ENCODE measurements around the gene TBC1D22A. TPM values are rescaled to one million over a fixed set of nuclear protein-coding genes. Genes with fewer than 3 reads are reported as not detected.

TBC1D22A gene
- total and polyA plus RNA-seq, 10 of the 15 experiments (the other 5 are each of a cell fraction or from before 2014, with no cell fraction given), result 0.63 to 44.7 (median 27.4) TPM

GRCh38 chr22:47159592-47159991, 397.1 kb downstream of the TBC1D22A start:
- Histone ChIP-seq H3K27me3 (replicated peaks in 1 of 2; ENCODE audit: control insufficient read depth in 2 of 2, insufficient read depth in 2 of 2, low read length in 1 of 2) (no peaks in the 10 kb centered on the region), H3K9ac (ENCODE audit: control insufficient read depth, insufficient read depth, low read length) (no peak overlapping the region), H2AFZ (ENCODE audit: control insufficient read depth, low read depth, low read length) (no peak overlapping the region), H3K4me2 (ENCODE audit: control insufficient read depth, insufficient read depth) (no peak overlapping the region), H3K4me1 (ENCODE audit: control insufficient read depth, insufficient read depth, low read length) (no peaks in the 10 kb centered on the region), H4K20me1 (ENCODE audit: control insufficient read depth, insufficient read depth) (no peaks in the 10 kb centered on the region), H3K9me3 (replicated peaks; ENCODE audit: control insufficient read depth, insufficient read depth, low read length) (no peaks in the 10 kb centered on the region), H3K4me3 (no peak overlapping the region), H3K36me3 (ENCODE audit: control insufficient read depth in 2 of 2, insufficient read depth in 2 of 2, low read length in 1 of 2) (peaks cover 3 to 8% of the 10 kb centered on the region in 2 experiments), H3K27ac (ENCODE audit: control insufficient read depth, insufficient read depth) (no peak overlapping the region), H3K79me2 (ENCODE audit: control insufficient read depth, insufficient read depth, low read length) (no peaks in the 10 kb centered on the region)
- in situ Hi-C loops (cut with MboI), result no loop called here
- DNase-seq (ENCODE audit: low read depth, low spot score) (no peak), FAIRE-seq (no peak), ATAC-seq (no peak)
- no peak for TF ChIP-seq TAF1 (IDR thresholded peaks at IDR 0.05; ENCODE audit: borderline replicate concordance, low read depth, low read length)
- TF ChIP-seq NR2C2 (IDR thresholded peaks at IDR 0.05; ENCODE audit: borderline replicate concordance, control insufficient read depth, insufficient read length, low read depth), result no peak
- no peak for TF ChIP-seq BCL3 (IDR thresholded peaks at IDR 0.05; ENCODE audit: borderline replicate concordance, insufficient read depth, low read depth, low read length, poor library complexity, severe bottlenecking)
- no peak for TF ChIP-seq MEF2B (IDR thresholded peaks at IDR 0.05; ENCODE audit: partially characterized antibody, poor library complexity, severe bottlenecking)
- TF ChIP-seq FOS (IDR thresholded peaks at IDR 0.05; ENCODE audit: borderline replicate concordance, extremely low read depth, insufficient read length), result no peak
- no peak for TF ChIP-seq SREBF1 (IDR thresholded peaks at IDR 0.05; ENCODE audit: low read length)
- no peak for TF ChIP-seq IRF3 (IDR thresholded peaks at IDR 0.05)
- TF ChIP-seq MXI1 (IDR thresholded peaks at IDR 0.05; ENCODE audit: low read depth, low read length), result no peak
- TF ChIP-seq MEF2A (IDR thresholded peaks at IDR 0.05; ENCODE audit: insufficient read depth, low read depth, low read length), result no peak
- TF ChIP-seq CREM (IDR thresholded peaks at IDR 0.05; ENCODE audit: low read depth), result no peak
- TF ChIP-seq ATF7 (IDR thresholded peaks at IDR 0.05; ENCODE audit: low read depth), result no peak
- TF ChIP-seq HDGF (IDR thresholded peaks at IDR 0.05), result no peak
- no peak for TF ChIP-seq IRF5 (IDR thresholded peaks at IDR 0.05; ENCODE audit: borderline replicate concordance)
- TF ChIP-seq SIX5 (IDR thresholded peaks at IDR 0.05; ENCODE audit: low read depth, low read length, severe bottlenecking), result no peak
- TF ChIP-seq CHD4 (IDR thresholded peaks at IDR 0.05), result no peak
- 86% methylated on average over 4 of the region's 4 CpGs for WGBS (ENCODE audit: insufficient coverage, insufficient replicate concordance, low lambda C conversion rate, missing lambda C conversion rate)
- ChIA-PET SMC1A (ENCODE audit: uncharacterized antibody, unreplicated experiment) (no interaction called here), CTCF (no interaction called here), POLR2A (no interaction called here), RAD21 (ENCODE audit: unreplicated experiment) (no interaction called here)
- intact Hi-C loops (cut with micrococcal nuclease; ENCODE audit: unreplicated experiment), result no loop called here
- no TSS peak for BruUV-seq (replicated peaks)

Measured in GM12878 (cell line).